Measurements from ENCODE around the gene RAPGEF3. TPM values are rescaled to one million over a fixed set of nuclear protein-coding genes. Genes with fewer than 3 reads are reported as not detected.

Gene RAPGEF3
- total and polyA plus RNA-seq, 9 of the 15 experiments (the other 6 are each of a cell fraction or from before 2014, with no cell fraction given), result 0.03 to 0.78 (median 0.37) TPM; not detected in 1

GRCh38 chr12:47777741-47778558 lies 19.3 kb upstream of the RAPGEF3 start (continued):
- TF ChIP-seq ZKSCAN3 (CRISPR knock-in tag; IDR thresholded peaks at IDR 0.05) (no peak), ZNF133 (CRISPR knock-in tag; IDR thresholded peaks at IDR 0.05) (no peak), DDX20 (tag; IDR thresholded peaks at IDR 0.05; ENCODE audit: low read depth) (no peak), GATA2 (CRISPR knock-in tag; IDR thresholded peaks at IDR 0.05) (peak; percentile 89), CBX2 (IDR thresholded peaks at IDR 0.05; ENCODE audit: insufficient read depth, low read length, poor library complexity, severe bottlenecking) (no peak), SUPT5H (IDR thresholded peaks at IDR 0.05) (no peak), MNT (conservative IDR thresholded peaks at IDR 0.05) (peak in 1 of 2 experiments; percentile 56; a peak in 1 of 4 replicates), RBM15 (IDR thresholded peaks at IDR 0.05; ENCODE audit: insufficient read depth, low read length) (no peak), TCF7L2 (IDR thresholded peaks at IDR 0.05; ENCODE audit: low read depth, low read length) (no peak), ZNF311 (CRISPR knock-in tag; IDR thresholded peaks at IDR 0.05) (no peak), ZNF146 (CRISPR knock-in tag; IDR thresholded peaks at IDR 0.05; ENCODE audit: unreplicated experiment) (no peak), POLR2H (tag; IDR thresholded peaks at IDR 0.05; ENCODE audit: low read depth) (no peak), ZNF197 (CRISPR knock-in tag; IDR thresholded peaks at IDR 0.05; ENCODE audit: low read depth) (peak; percentile 75; the same call in 1 of the 2 replicates), KLF6 (CRISPR knock-in tag; IDR thresholded peaks at IDR 0.05; ENCODE audit: borderline replicate concordance) (no peak; the same call in 1 of the 2 replicates), HBP1 (CRISPR knock-in tag; IDR thresholded peaks at IDR 0.05) (no peak), ARHGAP35 (IDR thresholded peaks at IDR 0.05; ENCODE audit: partially characterized antibody) (no peak), NCOA6 (IDR thresholded peaks at IDR 0.05) (no peak), NFXL1 (CRISPR knock-in tag; IDR thresholded peaks at IDR 0.05) (no peak), PTTG1 (tag; IDR thresholded peaks at IDR 0.05; ENCODE audit: low read depth) (no peak)
- TF ChIP-seq, protein P1, sequence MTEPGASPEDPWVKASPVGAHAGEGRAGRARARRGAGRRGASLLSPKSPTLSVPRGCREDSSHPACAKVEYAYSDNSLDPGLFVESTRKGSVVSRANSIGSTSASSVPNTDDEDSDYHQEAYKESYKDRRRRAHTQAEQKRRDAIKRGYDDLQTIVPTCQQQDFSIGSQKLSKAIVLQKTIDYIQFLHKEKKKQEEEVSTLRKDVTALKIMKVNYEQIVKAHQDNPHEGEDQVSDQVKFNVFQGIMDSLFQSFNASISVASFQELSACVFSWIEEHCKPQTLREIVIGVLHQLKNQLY (CRISPR knock-in tag; conservative IDR thresholded peaks at IDR 0.05), result no peak
- TF ChIP-seq, protein P2, sequence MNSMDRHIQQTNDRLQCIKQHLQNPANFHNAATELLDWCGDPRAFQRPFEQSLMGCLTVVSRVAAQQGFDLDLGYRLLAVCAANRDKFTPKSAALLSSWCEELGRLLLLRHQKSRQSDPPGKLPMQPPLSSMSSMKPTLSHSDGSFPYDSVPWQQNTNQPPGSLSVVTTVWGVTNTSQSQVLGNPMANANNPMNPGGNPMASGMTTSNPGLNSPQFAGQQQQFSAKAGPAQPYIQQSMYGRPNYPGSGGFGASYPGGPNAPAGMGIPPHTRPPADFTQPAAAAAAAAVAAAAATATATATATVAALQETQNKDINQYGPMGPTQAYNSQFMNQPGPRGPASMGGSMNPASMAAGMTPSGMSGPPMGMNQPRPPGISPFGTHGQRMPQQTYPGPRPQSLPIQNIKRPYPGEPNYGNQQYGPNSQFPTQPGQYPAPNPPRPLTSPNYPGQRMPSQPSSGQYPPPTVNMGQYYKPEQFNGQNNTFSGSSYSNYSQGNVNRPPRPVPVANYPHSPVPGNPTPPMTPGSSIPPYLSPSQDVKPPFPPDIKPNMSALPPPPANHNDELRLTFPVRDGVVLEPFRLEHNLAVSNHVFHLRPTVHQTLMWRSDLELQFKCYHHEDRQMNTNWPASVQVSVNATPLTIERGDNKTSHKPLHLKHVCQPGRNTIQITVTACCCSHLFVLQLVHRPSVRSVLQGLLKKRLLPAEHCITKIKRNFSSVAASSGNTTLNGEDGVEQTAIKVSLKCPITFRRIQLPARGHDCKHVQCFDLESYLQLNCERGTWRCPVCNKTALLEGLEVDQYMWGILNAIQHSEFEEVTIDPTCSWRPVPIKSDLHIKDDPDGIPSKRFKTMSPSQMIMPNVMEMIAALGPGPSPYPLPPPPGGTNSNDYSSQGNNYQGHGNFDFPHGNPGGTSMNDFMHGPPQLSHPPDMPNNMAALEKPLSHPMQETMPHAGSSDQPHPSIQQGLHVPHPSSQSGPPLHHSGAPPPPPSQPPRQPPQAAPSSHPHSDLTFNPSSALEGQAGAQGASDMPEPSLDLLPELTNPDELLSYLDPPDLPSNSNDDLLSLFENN (IDR thresholded peaks at IDR 0.05; ENCODE audit: low read depth in 2 of 2, low read length in 2 of 2), result peak in 1 of 2 experiments; percentile 77; a peak in 1 of 4 replicates
